ENCODE results near the gene CEP152. TPM values are rescaled to one million over a fixed set of nuclear protein-coding genes. Genes with fewer than 3 reads are reported as not detected.
A peak's percentile ranks its signal among the peaks of the same experiment; 100 is the strongest.

The CEP152 gene
- total RNA-seq, 2 donors from 2014 or later = 26.7 to 34.0 TPM

DNA sequence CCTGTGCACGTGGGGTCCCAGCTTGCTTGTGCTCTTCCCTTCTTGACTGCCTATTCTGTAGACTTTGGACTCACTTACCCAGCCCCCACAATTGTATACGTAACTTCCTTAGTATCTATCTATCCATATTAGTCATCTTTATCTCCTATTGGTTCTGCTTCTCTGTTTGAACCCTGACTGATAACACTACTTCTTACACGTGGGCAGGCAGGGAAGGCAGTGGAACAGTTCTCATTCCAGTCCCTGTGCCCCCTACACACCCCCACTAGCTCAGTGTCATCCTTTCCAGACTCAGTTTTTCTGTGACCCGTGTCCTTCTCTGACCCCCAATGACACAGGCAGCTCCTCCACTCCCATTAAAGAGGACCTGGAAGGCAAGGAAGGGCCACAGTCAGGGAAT lies 91.2 kb downstream of the CEP152 start:
- peaks cover 4% of the 10 kb centered on the region for H3K4me1 Mint-ChIP-seq
- H3K4me3 Mint-ChIP-seq = no peak overlapping the region
- no peak overlapping the region for H3K27ac Mint-ChIP-seq
- ATAC-seq (replicated peaks) = peak; percentile 26
- peaks cover 8% of the 10 kb centered on the region for H3K9me3 Mint-ChIP-seq
- peaks cover 12% of the 10 kb centered on the region for H3K36me3 Mint-ChIP-seq (ENCODE audit: low read depth)
- no peaks in the 10 kb centered on the region for H3K27me3 Mint-ChIP-seq

DNA sequence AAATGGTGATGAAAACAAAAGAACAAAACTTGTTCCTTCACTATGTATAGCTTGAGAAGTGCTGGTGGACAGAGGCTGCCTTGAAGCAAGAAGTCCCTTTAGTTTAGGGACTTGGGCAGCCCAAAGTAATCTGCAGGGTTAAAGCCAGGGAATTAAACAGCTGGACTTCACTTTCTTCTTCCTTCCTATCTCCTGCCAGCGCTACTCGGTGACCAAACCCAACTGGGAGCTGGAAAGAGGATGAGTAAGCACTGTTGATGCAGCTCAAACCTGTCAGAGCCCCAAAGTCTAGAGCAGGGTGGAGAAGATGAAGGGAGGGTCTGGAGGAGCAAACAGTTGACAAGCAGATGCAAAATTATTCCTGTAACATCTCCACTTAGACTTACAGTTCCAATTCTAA lies 92.2 kb downstream of the CEP152 start:
- H3K4me1 Mint-ChIP-seq = peaks cover 4% of the 10 kb centered on the region
- H3K4me3 Mint-ChIP-seq = no peak overlapping the region
- H3K36me3 Mint-ChIP-seq (ENCODE audit: low read depth) = peaks cover 12% of the 10 kb centered on the region
- no peaks in the 10 kb centered on the region for H3K27me3 Mint-ChIP-seq
- no peak for ATAC-seq (replicated peaks)
- H3K9me3 Mint-ChIP-seq = peaks cover 11% of the 10 kb centered on the region
- no peak overlapping the region for H3K27ac Mint-ChIP-seq

DNA sequence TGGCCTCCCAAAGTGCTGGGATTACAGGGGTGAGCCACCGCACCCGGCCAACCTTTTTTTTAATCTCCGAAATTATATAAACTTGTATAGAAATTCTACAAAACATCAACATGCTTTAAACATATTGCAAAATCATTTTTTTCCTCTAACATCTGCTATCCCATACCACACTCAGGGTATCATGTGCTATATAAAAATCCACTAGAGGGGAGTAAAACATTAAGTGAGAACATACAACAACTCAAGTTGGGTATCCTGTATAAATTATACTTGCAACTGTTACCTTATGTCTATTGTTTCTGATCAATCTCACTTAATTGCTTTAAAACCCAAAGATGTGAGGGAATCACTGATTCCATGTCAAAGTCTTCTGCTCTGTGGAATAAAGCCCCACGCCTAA lies 93.4 kb downstream of the CEP152 start:
- Mint-ChIP-seq H3K36me3 (ENCODE audit: low read depth) (peaks cover 16% of the 10 kb centered on the region), H3K27me3 (peaks cover 3% of the 10 kb centered on the region), H3K4me1 (peaks cover 4% of the 10 kb centered on the region), H3K4me3 (no peak overlapping the region), H3K27ac (no peak overlapping the region), H3K9me3 (peaks cover 14% of the 10 kb centered on the region)
- no peak for ATAC-seq (replicated peaks)

DNA sequence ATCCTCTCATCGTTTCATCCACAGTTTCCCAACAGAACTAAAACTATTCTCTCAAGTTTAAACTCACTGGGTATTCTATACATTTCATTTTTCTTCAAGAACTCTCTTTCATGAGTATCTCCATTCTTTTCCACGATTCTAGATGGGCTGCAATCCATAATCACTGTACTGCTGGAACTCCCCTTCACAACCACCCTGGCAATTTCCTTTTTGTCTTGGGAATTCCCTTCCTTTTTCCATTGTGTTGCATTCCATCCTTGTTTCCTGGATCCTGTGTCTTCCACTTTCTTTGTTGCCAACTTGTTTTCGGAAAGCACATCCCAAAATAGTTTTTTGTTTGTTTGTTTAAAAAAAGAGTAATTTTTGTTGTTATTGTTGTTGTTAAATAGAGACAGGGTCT lies 98.3 kb downstream of the CEP152 start:
- Mint-ChIP-seq H3K27ac (no peak overlapping the region), H3K4me3 (no peak overlapping the region), H3K4me1 (no peaks in the 10 kb centered on the region), H3K36me3 (ENCODE audit: low read depth) (peaks cover 18% of the 10 kb centered on the region), H3K27me3 (peaks cover 3% of the 10 kb centered on the region), H3K9me3 (peaks cover 20% of the 10 kb centered on the region)
- ATAC-seq (replicated peaks) = no peak

DNA sequence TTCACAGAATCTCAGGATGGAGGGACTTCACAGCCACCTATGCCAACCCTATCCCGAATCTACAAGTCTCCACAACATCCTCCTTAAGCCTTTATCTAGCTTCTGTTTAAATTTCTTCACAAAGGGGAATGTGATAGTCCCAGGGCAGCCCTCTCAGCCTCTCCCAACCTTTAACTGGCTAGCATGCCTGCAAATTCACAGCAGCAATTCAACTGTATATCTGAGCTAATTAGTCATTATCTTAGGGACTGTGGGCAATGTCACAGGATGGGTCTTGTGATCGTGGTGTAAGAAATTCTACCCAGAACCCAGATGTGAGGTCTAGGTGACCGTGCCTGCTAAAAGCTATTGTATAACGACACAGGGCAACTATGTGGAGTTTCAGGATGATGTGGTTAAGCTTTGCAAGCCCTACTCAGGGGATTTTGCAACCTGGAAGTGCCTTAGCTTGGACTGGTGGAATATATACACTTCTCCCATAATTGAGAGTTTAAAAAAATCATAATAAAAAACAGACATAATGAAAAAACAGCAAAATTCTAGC lies 99.8 kb downstream of the CEP152 start:
- ATAC-seq (replicated peaks) = no peak
- H3K36me3 Mint-ChIP-seq (ENCODE audit: low read depth) = peaks cover 14% of the 10 kb centered on the region
- no peaks in the 10 kb centered on the region for H3K4me1 Mint-ChIP-seq
- peaks cover 3% of the 10 kb centered on the region for H3K27me3 Mint-ChIP-seq
- no peak overlapping the region for H3K27ac Mint-ChIP-seq
- no peak overlapping the region for H3K4me3 Mint-ChIP-seq
- H3K9me3 Mint-ChIP-seq = peaks cover 20% of the 10 kb centered on the region

DNA sequence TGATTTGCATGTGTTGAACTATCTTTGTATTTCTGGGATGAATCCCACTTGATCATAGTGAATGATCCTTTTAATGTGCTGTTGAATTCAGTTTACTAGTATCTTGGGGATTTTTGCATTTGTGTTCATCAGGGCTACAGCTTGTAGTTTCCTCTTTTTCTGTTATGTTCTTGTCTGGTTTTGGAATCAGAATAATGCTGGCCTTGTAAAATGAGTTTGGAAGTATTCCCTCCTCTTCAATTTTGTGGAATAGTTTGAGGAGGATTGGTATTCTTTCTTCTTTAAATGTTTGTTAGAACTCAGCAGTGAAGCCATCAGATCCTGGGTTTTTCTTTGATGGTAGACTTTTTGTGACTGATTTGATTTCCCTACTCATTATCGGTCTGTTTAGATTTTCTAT lies 102.2 kb downstream of the CEP152 start:
- no peak for ATAC-seq (replicated peaks)

DNA sequence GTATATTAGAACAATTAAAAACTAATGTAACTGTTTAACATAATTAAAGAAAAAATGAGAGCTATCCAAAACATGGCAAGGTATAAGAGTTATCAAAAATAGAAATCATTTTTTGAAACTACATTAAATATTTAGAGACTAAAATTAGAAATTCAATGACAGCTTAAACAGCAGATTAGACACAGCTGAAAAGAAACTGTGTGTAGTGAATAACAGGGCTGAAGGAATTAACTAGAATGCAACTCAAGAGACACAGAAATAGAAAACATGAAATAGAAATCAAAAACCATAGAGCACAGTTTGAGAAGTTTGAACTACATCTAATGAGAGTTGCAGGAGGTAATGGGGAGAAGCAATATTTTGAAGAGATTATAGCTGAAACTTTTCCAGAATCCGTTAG lies 105.5 kb downstream of the CEP152 start:
- Mint-ChIP-seq H3K36me3 (ENCODE audit: low read depth) (no peaks in the 10 kb centered on the region), H3K27me3 (no peaks in the 10 kb centered on the region), H3K4me3 (no peak overlapping the region), H3K9me3 (peaks cover 7% of the 10 kb centered on the region), H3K27ac (no peak overlapping the region), H3K4me1 (no peaks in the 10 kb centered on the region)
- no peak for ATAC-seq (replicated peaks)

More for the DNA sequence above, 102.2 kb downstream of the CEP152 start:
- Mint-ChIP-seq H3K36me3 (ENCODE audit: low read depth) (peaks cover 6% of the 10 kb centered on the region), H3K27ac (no peak overlapping the region), H3K4me1 (no peaks in the 10 kb centered on the region), H3K9me3 (peaks cover 13% of the 10 kb centered on the region), H3K27me3 (peaks cover 3% of the 10 kb centered on the region), H3K4me3 (no peak overlapping the region)

DNA sequence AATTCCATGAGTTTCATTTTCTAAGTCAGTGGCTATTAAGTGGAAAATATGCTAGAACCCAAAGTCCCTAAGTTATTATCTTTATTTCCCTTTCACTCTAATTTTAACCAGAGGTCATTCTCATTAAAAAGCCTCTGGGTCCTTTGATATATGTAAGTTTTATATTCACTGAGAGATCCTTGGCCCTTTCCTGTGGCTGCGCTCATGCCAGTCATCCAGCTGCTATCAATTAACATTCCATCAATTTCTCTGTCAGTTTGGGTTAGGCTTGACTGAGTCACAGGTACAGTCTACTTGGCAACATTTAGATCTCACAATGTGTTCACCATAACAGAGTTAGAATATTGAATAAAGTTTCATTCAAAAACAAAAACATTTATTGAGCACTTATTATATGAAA lies 107.3 kb downstream of the CEP152 start:
- H3K9me3 Mint-ChIP-seq = peaks cover 5% of the 10 kb centered on the region
- no peak overlapping the region for H3K27ac Mint-ChIP-seq
- H3K27me3 Mint-ChIP-seq = no peaks in the 10 kb centered on the region
- no peak overlapping the region for H3K4me3 Mint-ChIP-seq
- H3K4me1 Mint-ChIP-seq = no peaks in the 10 kb centered on the region
- ATAC-seq (replicated peaks) = no peak
- no peaks in the 10 kb centered on the region for H3K36me3 Mint-ChIP-seq (ENCODE audit: low read depth)

DNA sequence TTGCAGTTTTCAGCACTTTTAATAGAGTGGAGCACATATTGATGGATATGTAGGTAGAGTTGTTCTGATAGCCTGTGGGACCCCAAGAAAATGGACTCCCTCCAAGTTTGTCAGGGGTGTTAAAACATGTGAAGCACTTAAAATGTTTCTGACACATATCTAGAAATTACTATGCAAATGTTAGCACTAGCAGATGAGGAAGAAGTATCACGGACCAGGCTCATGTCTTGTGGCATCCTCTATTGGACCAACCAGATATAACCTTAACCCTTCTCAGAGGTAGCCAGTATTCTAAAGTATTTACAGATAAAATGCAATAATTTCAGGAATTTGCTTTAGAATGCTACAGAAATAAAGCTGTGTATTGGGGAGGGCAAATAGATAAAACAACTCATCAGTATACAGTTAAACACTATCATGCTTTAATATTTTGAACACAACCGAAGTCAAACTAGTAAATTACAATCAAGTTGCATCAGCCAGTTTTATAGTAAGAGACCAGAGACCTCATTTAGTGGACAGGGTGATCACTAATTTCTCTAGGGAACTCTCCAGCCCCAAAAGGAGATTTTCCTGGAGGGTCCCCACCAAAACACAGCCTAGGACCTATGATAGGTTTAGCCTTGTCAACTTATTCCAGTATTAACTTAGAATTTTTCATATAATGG lies 108.2 kb downstream of the CEP152 start:
- Mint-ChIP-seq H3K9me3 (peaks cover 5% of the 10 kb centered on the region), H3K4me1 (no peaks in the 10 kb centered on the region), H3K27ac (no peak overlapping the region), H3K27me3 (no peaks in the 10 kb centered on the region), H3K36me3 (ENCODE audit: low read depth) (no peaks in the 10 kb centered on the region), H3K4me3 (no peak overlapping the region)
- ATAC-seq (replicated peaks) = no peak

DNA sequence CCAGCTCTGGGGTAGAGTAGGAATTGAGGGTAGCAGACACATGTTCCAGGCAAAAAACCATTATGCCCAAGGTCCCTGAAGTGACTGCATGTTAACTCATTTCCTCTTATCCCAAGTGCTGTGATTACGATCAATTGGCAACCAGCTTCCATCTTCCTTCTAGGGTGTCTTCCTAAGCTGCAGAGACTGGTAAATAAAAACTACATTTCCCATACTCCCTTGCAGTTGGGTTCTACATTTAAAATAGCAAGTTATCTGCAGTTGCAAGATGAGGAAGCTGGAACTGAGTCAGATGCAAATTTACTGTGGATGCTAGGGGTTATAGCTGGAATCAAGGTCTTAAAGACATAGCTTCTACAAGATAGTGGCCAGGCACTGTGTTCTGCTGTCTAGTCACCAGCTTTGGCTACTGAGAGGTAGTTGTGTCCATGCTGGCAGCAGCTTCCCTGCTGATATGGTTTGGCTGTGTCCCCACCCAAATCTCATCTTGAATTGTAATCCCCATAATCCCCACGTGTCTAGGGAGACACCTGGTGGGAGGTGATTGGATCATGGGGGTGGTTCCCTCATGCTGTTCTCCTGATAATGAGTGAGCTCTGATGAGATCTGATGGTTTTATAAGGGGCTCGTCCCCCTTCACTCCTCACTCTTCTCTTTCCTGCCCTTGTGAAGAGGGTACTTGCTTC lies 114.1 kb downstream of the CEP152 start:
- ATAC-seq (replicated peaks) = no peak
- no peak overlapping the region for H3K4me3 Mint-ChIP-seq

DNA sequence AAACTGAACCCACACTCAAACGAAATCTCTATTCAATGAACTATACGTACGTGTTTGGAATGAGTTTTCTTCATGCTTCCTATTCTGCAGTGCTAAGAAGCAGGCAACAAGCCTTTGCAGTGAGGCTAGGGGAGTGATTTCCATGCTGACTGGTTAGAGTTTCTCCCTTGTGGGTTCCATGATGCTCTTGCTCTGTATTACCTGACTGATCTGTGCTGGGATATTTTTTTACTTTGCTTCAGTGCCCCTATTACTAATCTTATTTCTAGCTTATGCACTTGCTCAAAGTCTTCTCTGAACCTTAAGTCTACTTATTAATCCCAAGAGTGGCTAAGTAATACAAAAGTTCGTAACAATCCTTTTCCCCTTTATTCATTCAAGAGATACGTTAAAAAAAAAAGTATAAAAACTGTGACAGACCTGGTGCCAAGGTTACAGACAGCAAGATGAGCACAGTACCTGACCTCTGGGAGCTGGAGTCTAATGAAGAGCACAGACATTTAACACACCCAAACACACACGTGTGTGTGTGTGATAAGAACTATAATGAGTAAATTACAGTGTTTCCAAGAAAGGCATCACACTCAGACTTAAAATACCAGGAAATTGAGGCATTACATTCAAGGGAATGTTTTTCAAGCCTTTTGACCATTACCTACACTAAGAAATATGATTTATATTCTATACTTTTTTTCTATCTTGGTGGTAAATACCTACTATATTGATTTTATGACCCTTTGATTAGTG lies 114.9 kb downstream of the CEP152 start:
- Mint-ChIP-seq H3K27ac (no peak overlapping the region), H3K4me1 (no peaks in the 10 kb centered on the region), H3K36me3 (ENCODE audit: low read depth) (no peaks in the 10 kb centered on the region), H3K27me3 (no peaks in the 10 kb centered on the region), H3K9me3 (no peaks in the 10 kb centered on the region), H3K4me3 (no peak overlapping the region)
- ATAC-seq (replicated peaks) = no peak

More for the DNA sequence above, 114.1 kb downstream of the CEP152 start:
- Mint-ChIP-seq H3K9me3 (no peaks in the 10 kb centered on the region), H3K27me3 (no peaks in the 10 kb centered on the region), H3K4me1 (no peaks in the 10 kb centered on the region), H3K36me3 (ENCODE audit: low read depth) (no peaks in the 10 kb centered on the region), H3K27ac (no peak overlapping the region)

DNA sequence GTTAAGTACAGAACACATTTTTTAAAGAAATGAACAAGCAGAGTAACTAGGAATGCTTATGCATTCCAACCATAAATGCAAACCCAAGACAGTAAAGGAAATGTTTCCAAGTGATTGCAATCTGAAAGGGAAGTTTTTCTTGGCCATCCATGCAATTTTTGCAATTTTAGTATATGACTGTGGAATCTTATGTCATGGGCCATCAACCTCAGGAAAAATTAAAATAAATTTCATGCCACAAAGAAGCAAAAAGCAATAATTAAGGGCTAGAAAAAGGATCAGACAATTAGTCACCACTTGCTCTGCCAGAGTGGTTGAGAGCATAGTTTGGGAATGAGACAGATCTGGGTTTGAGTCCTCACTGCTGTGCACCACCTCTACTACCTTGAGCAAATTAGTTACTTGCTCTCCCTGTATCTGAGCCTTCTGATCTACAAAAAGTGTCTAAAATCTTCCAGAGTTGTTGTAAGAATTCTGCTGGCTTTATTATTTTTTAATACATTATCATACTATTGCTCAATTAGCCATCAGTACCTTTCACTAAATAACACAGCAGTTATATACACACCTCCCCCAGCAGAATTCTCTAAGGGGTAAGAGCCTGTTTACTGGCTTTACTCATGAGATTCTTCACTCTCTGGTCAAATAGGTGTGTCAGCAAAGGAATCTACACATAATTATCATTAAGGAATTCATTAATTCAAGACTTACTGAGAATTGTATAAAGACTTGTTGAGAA lies 115.6 kb downstream of the CEP152 start:
- Mint-ChIP-seq H3K4me3 (no peak overlapping the region), H3K36me3 (ENCODE audit: low read depth) (no peaks in the 10 kb centered on the region), H3K27me3 (no peaks in the 10 kb centered on the region), H3K27ac (no peak overlapping the region), H3K9me3 (no peaks in the 10 kb centered on the region), H3K4me1 (no peaks in the 10 kb centered on the region)
- ATAC-seq (replicated peaks) = no peak

DNA sequence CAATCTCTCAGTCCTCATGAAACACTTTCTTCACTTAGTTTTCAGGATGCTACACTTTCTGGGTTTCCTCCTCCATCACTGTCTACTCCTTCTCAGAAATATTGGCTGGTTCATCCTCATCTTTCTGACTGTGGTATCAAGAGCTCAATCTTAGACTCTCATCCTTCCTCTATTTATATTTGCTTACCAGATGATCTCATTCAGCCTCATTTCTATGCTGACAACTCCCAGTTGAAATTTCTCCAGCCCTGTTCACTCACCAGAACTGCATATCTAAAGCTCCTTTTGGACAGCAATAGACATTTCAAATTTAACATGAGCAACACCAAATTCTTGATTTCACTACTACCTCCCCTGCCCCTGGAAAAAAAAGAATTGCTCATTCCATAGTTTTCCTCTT lies 117.4 kb downstream of the CEP152 start:
- no peak overlapping the region for H3K27ac Mint-ChIP-seq
- no peaks in the 10 kb centered on the region for H3K9me3 Mint-ChIP-seq
- no peaks in the 10 kb centered on the region for H3K36me3 Mint-ChIP-seq (ENCODE audit: low read depth)
- no peaks in the 10 kb centered on the region for H3K4me1 Mint-ChIP-seq
- H3K27me3 Mint-ChIP-seq = no peaks in the 10 kb centered on the region
- H3K4me3 Mint-ChIP-seq = no peak overlapping the region
- ATAC-seq (replicated peaks) = no peak

DNA sequence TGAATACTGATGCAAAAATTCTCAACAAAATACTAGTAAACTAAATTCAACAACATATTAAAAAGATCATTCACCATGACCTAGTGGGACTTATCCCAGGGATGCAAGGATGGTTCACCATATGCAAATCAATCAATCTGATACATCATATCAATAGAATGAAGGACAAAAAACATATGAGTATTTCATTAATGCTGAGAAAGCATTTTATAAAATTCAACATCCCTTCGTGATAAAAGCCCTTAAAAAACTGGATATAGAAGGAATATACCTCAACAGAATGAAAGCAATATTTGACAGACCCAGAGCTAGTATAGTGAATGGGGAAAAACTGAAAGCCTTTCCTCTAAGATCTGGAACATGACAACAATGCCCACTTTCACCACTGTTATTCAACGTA lies 122.4 kb downstream of the CEP152 start:
- Mint-ChIP-seq H3K36me3 (ENCODE audit: low read depth) (no peaks in the 10 kb centered on the region), H3K4me1 (no peaks in the 10 kb centered on the region), H3K9me3 (peaks cover 4% of the 10 kb centered on the region), H3K27me3 (no peaks in the 10 kb centered on the region), H3K27ac (no peak overlapping the region), H3K4me3 (no peak overlapping the region)
- ATAC-seq (replicated peaks) = no peak

All from activated T-helper 17 cell treated with anti-CD3 and anti-CD28 coated beads, Interleukin-2, amount 50 U/mL, for 72 hours (primary cell).